Endothelial cell of umbilical vein (primary cell): ENCODE data around the gene VWA8. TPM values are rescaled to one million over a fixed set of nuclear protein-coding genes. Genes with fewer than 3 reads are reported as not detected.

Source experiments
- BruUV-seq: library from RNA; stranded (reverse); fragments of 400-500 nt; replicated peaks from 2 replicates; lab custom pipeline; 2021; lab: Mats Ljungman, UMichigan
- CTCF ChIA-PET: fragments of 300-600, 350-600 bp; sonication (Branson Sonifier 250); formaldehyde crosslinking; loops from one replicate; lab custom pipeline; 2021; ENCODE audit warnings: antibody characterized with exemption, inconsistent platforms; lab: Charles Lee
- POLR2A ChIA-PET: fragments of 300-600, 350-600 bp; sonication (Branson Sonifier 250); formaldehyde crosslinking; loops from one replicate; lab custom pipeline; 2021; ENCODE audit warnings: antibody characterized with exemption, inconsistent platforms; lab: Charles Lee
- DNase-seq: peaks from one replicate; pipeline ENCODE4 v3.0.0-alpha.2; 2011; ENCODE audit warnings: low read depth, low spot score
- FAIRE-seq: peaks from 2 replicates; lab custom pipeline; 2011; peaks lifted over from hg19 to GRCh38; lab: Jason Lieb, UNC
- H2AFZ ChIP-seq: 2 replicates; pipeline ENCODE4 v1.6.0; 2012; ENCODE audit warnings: low read depth, low read length, control low read depth, inconsistent platforms
- H3K27ac ChIP-seq: 2 replicates; pipeline ENCODE4 v1.5.1; 2011; ENCODE audit warnings: low read depth, mild to moderate bottlenecking, control low read depth, low read length, moderate library complexity; ENCODE audit not compliant: insufficient read depth
- H3K27me3 ChIP-seq, 2 experiments: 2 replicates each; pipeline versions ENCODE4 v1.6.0 to v1.6.1; 2011; ENCODE audit warnings: low read length in 2 of 2, mixed read lengths in 1 of 2; ENCODE audit not compliant: control insufficient read depth in 2 of 2, insufficient read depth in 2 of 2
- H3K36me3 ChIP-seq, 2 experiments: 2 replicates in 1 of 2; 3 replicates in 1 of 2; pipeline ENCODE4 v1.5.1; 2011; ENCODE audit warnings: low read length in 2 of 2, mild to moderate bottlenecking in 1 of 2, moderate library complexity in 1 of 2; ENCODE audit not compliant: control insufficient read depth in 2 of 2, insufficient read depth in 2 of 2; ENCODE audit errors: extremely low read depth in 1 of 2
- H3K4me1 ChIP-seq: 3 replicates; pipeline ENCODE4 v1.5.1; 2011; ENCODE audit warnings: mild to moderate bottlenecking, low read length; ENCODE audit not compliant: control insufficient read depth, insufficient read depth; ENCODE audit errors: extremely low read depth
- H3K4me2 ChIP-seq: 2 replicates; pipeline ENCODE4 v1.6.1; 2011; ENCODE audit warnings: low read length, control low read depth, mixed read lengths; ENCODE audit not compliant: insufficient read depth
- H3K4me3 ChIP-seq, 3 experiments: fragments of 200-600 bp in 1 of 3; sonication (generic), shearing (Covaris generic) in 1 of 3; replicated peaks in 1 of 3; 2 replicates each; pipeline ENCODE4 v1.5.1; 2011 to 2016; ENCODE audit warnings: control low read depth in 3 of 3, low read length in 3 of 3, mild to moderate bottlenecking in 2 of 3, inconsistent platforms in 1 of 3, low read depth in 1 of 3, moderate library complexity in 1 of 3; ENCODE audit not compliant: insufficient read depth in 1 of 3
- H3K79me2 ChIP-seq: 2 replicates; pipeline ENCODE4 v1.6.0; 2012; ENCODE audit warnings: low read length, inconsistent platforms; ENCODE audit not compliant: control insufficient read depth, insufficient read depth
- H3K9ac ChIP-seq: replicated peaks from 2 replicates; pipeline ENCODE3; 2011; ENCODE audit warnings: low read length, control low read depth; ENCODE audit not compliant: insufficient read depth; ENCODE audit errors: extremely low read depth
- H3K9me1 ChIP-seq: replicated peaks from 3 replicates; pipeline ENCODE4 v1.6.0; 2011; ENCODE audit warnings: mild to moderate bottlenecking, low read length; ENCODE audit not compliant: control insufficient read depth, insufficient read depth; ENCODE audit errors: extremely low read depth
- H3K9me3 ChIP-seq: replicated peaks from 2 replicates; pipeline ENCODE4 v1.5.1; 2012; ENCODE audit warnings: low read length, inconsistent platforms; ENCODE audit not compliant: control insufficient read depth, insufficient read depth
- H4K20me1 ChIP-seq: replicated peaks from 2 replicates; pipeline ENCODE3; 2011; ENCODE audit warnings: mild to moderate bottlenecking, low read length; ENCODE audit not compliant: control insufficient read depth, insufficient read depth; ENCODE audit errors: extremely low read depth
- CTCF ChIP-seq, 2 donors: IDR thresholded peaks; 1 replicate in 1 of 2; 2 replicates in 1 of 2; pipeline ENCODE4 v1.5.1; 2011; ENCODE audit warnings: low read length in 2 of 2, mild to moderate bottlenecking in 2 of 2, moderate library complexity in 2 of 2, control low read depth in 1 of 2, inconsistent platforms in 1 of 2, low read depth in 1 of 2; ENCODE audit not compliant: insufficient read depth in 1 of 2; ENCODE audit errors: extremely low read depth in 1 of 2
- EZH2 ChIP-seq: IDR thresholded peaks from 2 replicates; pipeline ENCODE4 v1.6.1; 2012; ENCODE audit warnings: borderline replicate concordance, low read depth, mild to moderate bottlenecking, moderate library complexity, low read length, inconsistent platforms; ENCODE audit not compliant: severe bottlenecking
- FOS ChIP-seq: IDR thresholded peaks from 2 replicates; pipeline ENCODE4 v1.6.1; 2011; ENCODE audit warnings: mild to moderate bottlenecking, low read length, moderate library complexity, borderline replicate concordance; ENCODE audit not compliant: insufficient read depth
- GATA2 ChIP-seq: IDR thresholded peaks from 2 replicates; pipeline ENCODE4 v1.7.0; 2011; ENCODE audit warnings: low read depth, mild to moderate bottlenecking, moderate library complexity, mixed read lengths, low read length; ENCODE audit not compliant: insufficient read length, insufficient read depth
- JUN ChIP-seq: IDR thresholded peaks from 2 replicates; pipeline ENCODE4 v1.6.1; 2011; ENCODE audit warnings: borderline replicate concordance, low read depth; ENCODE audit not compliant: insufficient read length, insufficient read depth
- MAX ChIP-seq: IDR thresholded peaks from 2 replicates; pipeline ENCODE4 v1.6.1; 2011; ENCODE audit not compliant: insufficient read depth, insufficient read length
- MYC ChIP-seq: IDR thresholded peaks from one replicate; pipeline ENCODE4 v1.6.1; 2011; ENCODE audit warnings: mild to moderate bottlenecking, low read depth, low read length
- POLR2A ChIP-seq: IDR thresholded peaks from 2 replicates; pipeline ENCODE4 v1.6.1; 2012; ENCODE audit warnings: low read depth, mild to moderate bottlenecking, control low read depth, low read length
- POLR2AphosphoS5 ChIP-seq: IDR thresholded peaks from 2 replicates; pipeline ENCODE4 v1.6.1; 2012; ENCODE audit warnings: low read depth, mild to moderate bottlenecking, control low read depth, low read length, moderate library complexity; ENCODE audit not compliant: insufficient read depth
- dilution Hi-C: fragments of 300-500 bp; cut with MboI; formaldehyde crosslinking; loops from one replicate; pipeline ENCODE4 v1.15.0; 2019; ENCODE audit warnings: low sequenced_read_pairs; ENCODE audit not compliant: extremely low pct_ligation_motif_present
- intact Hi-C: fragments of 100-400 bp; cut with micrococcal nuclease; formaldehyde crosslinking; loops from one replicate; pipeline ENCODE4 v1.10.0; 2022
- polyA plus RNA-seq, 4 experiments: library from polyadenylated mRNA; depleted of rRNA in 3 of 4; stranded (reverse) in 3 of 4; unstranded in 1 of 4; fragments of >200 nt; gene quantifications; 2 replicates each; pipeline versions ENCODE4 v1.2.1 to v1.2.3, GENCODE V29; 2011 to 2012; ENCODE audit warnings: missing spikeins in 1 of 4
- total RNA-seq: library from RNA; stranded (reverse); gene quantifications from 2 replicates; pipeline ENCODE4 v1.2.3, GENCODE V29; 2021

The VWA8 gene
- total and polyA plus RNA-seq, 2 donors (not counting 3 experiments of a cell fraction or from before 2014, with no cell fraction given): 2.9 to 11.3 TPM

GRCh38 chr13:41782086-41782485, 178.8 kb downstream of the VWA8 start:
- Histone ChIP-seq H3K36me3 (no peaks in the 10 kb centered on the region), H3K27ac (no peak overlapping the region), H3K79me2 (no peaks in the 10 kb centered on the region), H3K4me1 (no peaks in the 10 kb centered on the region), H3K9me3 (no peaks in the 10 kb centered on the region), H3K4me3 (no peak overlapping the region), H3K4me2 (no peak overlapping the region), H3K9ac (no peak overlapping the region), H4K20me1 (no peaks in the 10 kb centered on the region), H3K9me1 (no peaks in the 10 kb centered on the region), H3K27me3 (no peaks in the 10 kb centered on the region), H2AFZ (no peak overlapping the region)
- no peak for TF ChIP-seq JUN
- TF ChIP-seq POLR2AphosphoS5: no peak
- no peak for TF ChIP-seq MYC
- no peak for TF ChIP-seq FOS
- TF ChIP-seq GATA2: no peak
- no peak for TF ChIP-seq EZH2
- TF ChIP-seq POLR2A: no peak
- TF ChIP-seq CTCF (IDR thresholded peaks at IDR 0.05; ENCODE audit: extremely low read depth in 1 of 2, insufficient read depth in 1 of 2, low read depth in 1 of 2, low read length in 2 of 2): no peak
- TF ChIP-seq MAX: no peak
- DNase-seq (no peak), FAIRE-seq (no peak)
- intact Hi-C loops (no loop called here), dilution Hi-C loops (no loop called here)
- BruUV-seq: no TSS peak
- ChIA-PET CTCF (no interaction called here), POLR2A (no interaction called here)
